ENCODE measurements around the gene ARHGEF25.

- no peak for TF ChIP-seq EZH2 (IDR thresholded peaks at IDR 0.05; ENCODE audit: low read depth)
- no peak for TF ChIP-seq CTCF (conservative IDR thresholded peaks at IDR 0.05)
Measured at GRCh38 chr12:57609781-57610553, 1.3 kb upstream of the ARHGEF25 start.

Measured in PC-9 (cell line).